HG03064 (cell line): ENCODE results near the gene SLC37A4.

Experiments used
- ATAC-seq: cut with Tn5 transposase; IDR thresholded peaks from one replicate; pipeline ENCODE4 v1.9.1; 2021; ENCODE audit warnings: low read depth; ENCODE audit not compliant: unreplicated experiment

Gene SLC37A4

GRCh38 chr11:118980191-118980881, 50.3 kb downstream of the SLC37A4 start:
- ATAC-seq: no peak

DNA sequence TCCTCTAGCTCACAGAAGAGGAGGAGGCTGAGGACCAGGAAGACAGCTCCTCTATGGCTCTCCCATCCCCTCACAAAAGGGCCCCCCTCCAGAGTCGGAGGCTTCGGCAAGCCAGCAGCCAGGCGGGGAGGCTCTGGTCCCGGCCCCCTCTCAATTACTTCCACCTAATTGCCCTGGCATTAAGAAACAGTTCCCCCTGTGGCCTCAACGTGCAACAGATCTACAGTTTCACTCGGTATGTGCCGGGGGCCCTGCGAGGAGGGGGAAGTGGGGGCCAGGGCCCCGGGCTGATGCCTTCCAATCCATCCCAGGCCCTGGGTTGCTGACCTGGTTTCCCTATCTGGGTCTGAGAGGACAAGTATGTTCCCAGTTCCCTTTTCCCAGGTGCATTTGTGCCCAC, 51.2 kb downstream of the SLC37A4 start:
- ATAC-seq: no peak

GRCh38 chr11:118975771-118976709, 54.6 kb downstream of the SLC37A4 start:
- no peak for ATAC-seq
